SK-N-SH (cell line): ENCODE data around the gene CTAGE9. TPM values are rescaled to one million over a fixed set of nuclear protein-coding genes. Genes with fewer than 3 reads are reported as not detected.

ENCODE experiments used
- CTCF ChIA-PET: fragments of 300-600, 350-600 bp; formaldehyde crosslinking; extraction: SDS; loops from one replicate; lab custom pipeline; 2021; lab: Yijun Ruan, JAX
- POLR2A ChIA-PET: fragments of 350-600 bp; sonication (Branson Sonifier 250); formaldehyde crosslinking; extraction: SDS; loops from one replicate; lab custom pipeline; 2020; ENCODE audit warnings: antibody characterized with exemption, inconsistent platforms; lab: Yijun Ruan, JAX
- DNase-seq: peaks from one replicate; pipeline ENCODE4 v3.0.0; 2012
- H2AFZ ChIP-seq: fragments of 200-600 bp; sonication (generic); 2 replicates; pipeline ENCODE4 v1.8.1; 2016; ENCODE audit warnings: antibody characterized with exemption, mild to moderate bottlenecking, low read depth
- H3F3A ChIP-seq: fragments of 200-600 bp; sonication (generic); replicated peaks from 2 replicates; pipeline ENCODE3; 2016; ENCODE audit warnings: antibody characterized with exemption, mild to moderate bottlenecking; ENCODE audit not compliant: insufficient read depth
- H3K27ac ChIP-seq, 2 experiments: fragments of 200-500 bp in 1 of 2; fragments of 200-600 bp in 1 of 2; sonication (Bioruptor generic) in 1 of 2; sonication (generic), shearing (Covaris generic) in 1 of 2; 2 replicates each; pipeline versions ENCODE4 v1.5.1 to v1.6.1; 2014 to 2016; ENCODE audit warnings: low read depth in 2 of 2, inconsistent platforms in 1 of 2, low read length in 1 of 2, mild to moderate bottlenecking in 1 of 2, mixed read lengths in 1 of 2
- H3K27me3 ChIP-seq: fragments of 200-600 bp; sonication (generic), shearing (Covaris generic); 2 replicates; pipeline ENCODE4 v1.6.1; 2016; ENCODE audit warnings: mixed run types; ENCODE audit not compliant: insufficient read depth
- H3K36me3 ChIP-seq, 2 experiments: fragments of 200-500 bp in 1 of 2; fragments of 200-600 bp in 1 of 2; sonication (Bioruptor generic) in 1 of 2; sonication (generic) in 1 of 2; replicated peaks in 1 of 2; 2 replicates each; pipeline versions ENCODE3 to v1.5.1; 2014 to 2016; ENCODE audit warnings: low read length in 1 of 2, mild to moderate bottlenecking in 1 of 2; ENCODE audit not compliant: insufficient read depth in 2 of 2, control insufficient read depth in 1 of 2
- H3K4me1 ChIP-seq, 2 experiments: fragments of 200-500 bp in 1 of 2; fragments of 200-600 bp in 1 of 2; sonication (Bioruptor generic) in 1 of 2; sonication (generic), shearing (Covaris generic) in 1 of 2; 2 replicates each; pipeline versions ENCODE4 v1.5.1 to v1.6.1; 2014 to 2016; ENCODE audit warnings: low read depth in 1 of 2, low read length in 1 of 2, mixed run types in 1 of 2; ENCODE audit not compliant: insufficient read depth in 2 of 2, control insufficient read depth in 1 of 2
- H3K4me2 ChIP-seq: fragments of 200-600 bp; sonication (generic), shearing (Covaris generic); 2 replicates; pipeline ENCODE4 v1.6.1; 2017; ENCODE audit warnings: mixed run types
- H3K4me3 ChIP-seq, 2 experiments: fragments of 200-500 bp in 1 of 2; fragments of 200-600 bp in 1 of 2; sonication (Bioruptor generic) in 1 of 2; sonication (generic), shearing (Covaris generic) in 1 of 2; 2 replicates each; pipeline versions ENCODE4 v1.5.1 to v1.8.1; 2014 to 2016; ENCODE audit warnings: low read depth in 2 of 2, inconsistent platforms in 1 of 2, low read length in 1 of 2, mild to moderate bottlenecking in 1 of 2, mixed read lengths in 1 of 2, moderate library complexity in 1 of 2
- H3K79me2 ChIP-seq: fragments of 200-600 bp; sonication (generic); 2 replicates; pipeline ENCODE4 v1.8.1; 2017; ENCODE audit warnings: mild to moderate bottlenecking; ENCODE audit not compliant: insufficient read depth
- H3K9ac ChIP-seq: fragments of 200-600 bp; sonication (generic); 2 replicates; pipeline ENCODE4 v1.6.1; 2017; ENCODE audit warnings: mixed run types
- H3K9me2 ChIP-seq: fragments of 200-600 bp; sonication (generic); 2 replicates; pipeline ENCODE4 v1.6.1; 2017; ENCODE audit warnings: mixed run types
- H3K9me3 ChIP-seq: fragments of 200-600 bp; sonication (generic); 2 replicates; pipeline ENCODE4 v1.6.1; 2017; ENCODE audit warnings: mixed run types, mild to moderate bottlenecking, moderate library complexity
- H4K20me1 ChIP-seq: fragments of 200-600 bp; sonication (generic); 2 replicates; pipeline ENCODE4 v1.6.1; 2017; ENCODE audit warnings: mild to moderate bottlenecking, mixed run types; ENCODE audit not compliant: insufficient read depth
- CTCF ChIP-seq: fragments of 200-600 bp; sonication (generic); IDR thresholded peaks from 2 replicates; pipeline ENCODE4 v1.6.1; 2017; ENCODE audit warnings: antibody characterized with exemption, mild to moderate bottlenecking, moderate library complexity
- ELF1 ChIP-seq: IDR thresholded peaks from 2 replicates; pipeline ENCODE4 v1.4.0; 2012
- EZH2phosphoT487 ChIP-seq: fragments of 200-600 bp; sonication (generic); IDR thresholded peaks from 2 replicates; pipeline ENCODE4 v1.6.1; 2017; ENCODE audit warnings: low read depth, mixed run types, mild to moderate bottlenecking, antibody characterized with exemption, moderate library complexity, borderline replicate concordance
- FOSL2 ChIP-seq: IDR thresholded peaks from 2 replicates; pipeline ENCODE4 v1.4.0; 2012; ENCODE audit warnings: low read depth, mild to moderate bottlenecking, moderate library complexity, borderline replicate concordance
- FOXJ3 ChIP-seq: sonication (generic); formaldehyde crosslinking; IDR thresholded peaks from 2 replicates; pipeline ENCODE4 v1.5.1; 2020; ENCODE audit warnings: mild to moderate bottlenecking, missing genetic modification reagents
- GATA2 ChIP-seq: sonication (generic); formaldehyde crosslinking; IDR thresholded peaks from 2 replicates; pipeline ENCODE4 v1.5.0; 2020; ENCODE audit warnings: mild to moderate bottlenecking, missing genetic modification reagents
- JUND ChIP-seq: IDR thresholded peaks from 2 replicates; pipeline ENCODE4 v1.4.0; 2012
- MAX ChIP-seq: IDR thresholded peaks from 2 replicates; pipeline ENCODE4 v1.4.0; 2012; ENCODE audit warnings: low read depth
- MEF2A ChIP-seq: IDR thresholded peaks from 2 replicates; pipeline ENCODE4 v1.4.0; 2012; ENCODE audit warnings: low read depth, borderline replicate concordance
- NRF1 ChIP-seq: IDR thresholded peaks from 2 replicates; pipeline ENCODE4 v1.6.1; 2012; ENCODE audit warnings: low read depth, mild to moderate bottlenecking, low read length
- PBX3 ChIP-seq: IDR thresholded peaks from 2 replicates; pipeline ENCODE4; 2012
- POLR2AphosphoS5 ChIP-seq: IDR thresholded peaks from 2 replicates; pipeline ENCODE4 v1.6.1; 2012; ENCODE audit warnings: low read depth, low read length
- RAD21 ChIP-seq: IDR thresholded peaks from 2 replicates; pipeline ENCODE4 v1.6.1; 2012; ENCODE audit warnings: mild to moderate bottlenecking, low read length
- TAF1 ChIP-seq: IDR thresholded peaks from 2 replicates; pipeline ENCODE4 v1.6.1; 2012; ENCODE audit warnings: low read depth, mild to moderate bottlenecking, low read length, moderate library complexity, borderline replicate concordance
- TCF12 ChIP-seq: IDR thresholded peaks from 2 replicates; pipeline ENCODE4 v1.4.0; 2012
- USF1 ChIP-seq: IDR thresholded peaks from 2 replicates; pipeline ENCODE4 v1.4.0; 2012; ENCODE audit warnings: low read depth, borderline replicate concordance
- polyA plus RNA-seq, 3 experiments: library from polyadenylated mRNA; depleted of rRNA; stranded (reverse); fragments of >200 nt; gene quantifications; 2 replicates each; pipeline ENCODE4 v1.2.3, GENCODE V29; 2012

Gene CTAGE9
- polyA plus RNA-seq, 1 of the 3 experiments (the other 2 are of a cell fraction), result not detected

- CTCF ChIA-PET, result no interaction called here
Observed at GRCh38 chr6:131692589-131692988, 18.2 kb downstream of the CTAGE9 start.

More at GRCh38 chr6:131692589-131692988, 18.2 kb downstream of the CTAGE9 start:
- no peak for TF ChIP-seq PBX3
- no peak for TF ChIP-seq RAD21
- TF ChIP-seq MAX, result no peak
- TF ChIP-seq USF1, result no peak
- TF ChIP-seq MEF2A, result no peak
- TF ChIP-seq EZH2phosphoT487, result no peak
- no peak for TF ChIP-seq FOXJ3
- TF ChIP-seq GATA2, result no peak
- TF ChIP-seq CTCF, result no peak
- TF ChIP-seq ELF1, result no peak
- no peak for TF ChIP-seq JUND
- no peak for TF ChIP-seq TAF1
- TF ChIP-seq TCF12, result no peak
- no peak for TF ChIP-seq POLR2AphosphoS5
- TF ChIP-seq FOSL2, result no peak
- TF ChIP-seq NRF1, result no peak
- Histone ChIP-seq H3K4me2 (no peak overlapping the region), H3K4me1 (no peaks in the 10 kb centered on the region), H3F3A (no peaks in the 10 kb centered on the region), H4K20me1 (no peaks in the 10 kb centered on the region), H3K27me3 (peaks cover 12% of the 10 kb centered on the region; the same call in 1 of the 2 replicates), H3K27ac (no peak overlapping the region), H3K9me3 (no peaks in the 10 kb centered on the region), H3K36me3 (no peaks in the 10 kb centered on the region), H3K9me2 (no peaks in the 10 kb centered on the region), H3K9ac (no peak overlapping the region), H3K4me3 (no peak overlapping the region), H3K79me2 (no peaks in the 10 kb centered on the region), H2AFZ (no peak overlapping the region)
- no peak for DNase-seq
- POLR2A ChIA-PET, result no interaction called here
